ENCODE data around the gene ALG12. TPM values are rescaled to one million over a fixed set of nuclear protein-coding genes. Genes with fewer than 3 reads are reported as not detected.

ALG12 gene
- total and polyA plus RNA-seq, 2 experiments from 2014 or later = 18.7 to 23.3 TPM

DNA sequence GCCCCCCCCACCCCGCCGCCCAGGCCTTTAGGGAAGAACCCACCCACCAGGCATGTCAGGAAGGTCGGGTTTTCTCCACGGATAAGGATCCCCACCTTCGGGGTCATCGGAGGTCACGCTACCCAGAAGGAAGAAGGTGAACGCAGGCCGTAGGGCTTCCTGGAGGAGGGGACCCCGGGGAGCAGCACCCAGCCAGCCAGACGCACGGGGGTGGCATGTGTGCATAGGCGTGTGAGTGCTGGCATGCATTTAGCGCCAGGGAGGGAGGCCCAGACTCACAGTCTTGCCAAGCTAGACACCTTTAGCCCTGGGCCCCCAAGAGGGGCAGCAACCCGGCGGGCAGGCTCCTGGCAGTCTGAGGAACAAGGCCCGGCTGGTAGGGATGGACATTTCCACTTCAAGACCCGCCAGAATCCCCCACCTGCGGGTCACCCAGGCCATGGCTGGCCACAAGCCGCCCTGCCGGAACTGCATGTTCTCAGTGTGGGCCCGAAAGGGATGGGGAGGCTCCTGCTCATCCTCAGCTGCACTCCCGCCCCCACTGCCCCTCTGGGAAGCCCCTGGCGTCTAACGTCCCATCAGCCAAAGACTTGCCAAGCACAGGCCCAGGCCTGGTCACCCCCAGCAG lies 25.6 kb upstream of the ALG12 start (continued):
- TF ChIP-seq EZH2 (IDR thresholded peaks at IDR 0.05; ENCODE audit: low read depth, unreplicated experiment) = no peak
- TF ChIP-seq, protein P1, sequence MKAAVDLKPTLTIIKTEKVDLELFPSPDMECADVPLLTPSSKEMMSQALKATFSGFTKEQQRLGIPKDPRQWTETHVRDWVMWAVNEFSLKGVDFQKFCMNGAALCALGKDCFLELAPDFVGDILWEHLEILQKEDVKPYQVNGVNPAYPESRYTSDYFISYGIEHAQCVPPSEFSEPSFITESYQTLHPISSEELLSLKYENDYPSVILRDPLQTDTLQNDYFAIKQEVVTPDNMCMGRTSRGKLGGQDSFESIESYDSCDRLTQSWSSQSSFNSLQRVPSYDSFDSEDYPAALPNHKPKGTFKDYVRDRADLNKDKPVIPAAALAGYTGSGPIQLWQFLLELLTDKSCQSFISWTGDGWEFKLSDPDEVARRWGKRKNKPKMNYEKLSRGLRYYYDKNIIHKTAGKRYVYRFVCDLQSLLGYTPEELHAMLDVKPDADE (IDR thresholded peaks at IDR 0.05) = no peak
- no peak for TF ChIP-seq JUNB (IDR thresholded peaks at IDR 0.05; ENCODE audit: unreplicated experiment)
- TF ChIP-seq, protein P2, sequence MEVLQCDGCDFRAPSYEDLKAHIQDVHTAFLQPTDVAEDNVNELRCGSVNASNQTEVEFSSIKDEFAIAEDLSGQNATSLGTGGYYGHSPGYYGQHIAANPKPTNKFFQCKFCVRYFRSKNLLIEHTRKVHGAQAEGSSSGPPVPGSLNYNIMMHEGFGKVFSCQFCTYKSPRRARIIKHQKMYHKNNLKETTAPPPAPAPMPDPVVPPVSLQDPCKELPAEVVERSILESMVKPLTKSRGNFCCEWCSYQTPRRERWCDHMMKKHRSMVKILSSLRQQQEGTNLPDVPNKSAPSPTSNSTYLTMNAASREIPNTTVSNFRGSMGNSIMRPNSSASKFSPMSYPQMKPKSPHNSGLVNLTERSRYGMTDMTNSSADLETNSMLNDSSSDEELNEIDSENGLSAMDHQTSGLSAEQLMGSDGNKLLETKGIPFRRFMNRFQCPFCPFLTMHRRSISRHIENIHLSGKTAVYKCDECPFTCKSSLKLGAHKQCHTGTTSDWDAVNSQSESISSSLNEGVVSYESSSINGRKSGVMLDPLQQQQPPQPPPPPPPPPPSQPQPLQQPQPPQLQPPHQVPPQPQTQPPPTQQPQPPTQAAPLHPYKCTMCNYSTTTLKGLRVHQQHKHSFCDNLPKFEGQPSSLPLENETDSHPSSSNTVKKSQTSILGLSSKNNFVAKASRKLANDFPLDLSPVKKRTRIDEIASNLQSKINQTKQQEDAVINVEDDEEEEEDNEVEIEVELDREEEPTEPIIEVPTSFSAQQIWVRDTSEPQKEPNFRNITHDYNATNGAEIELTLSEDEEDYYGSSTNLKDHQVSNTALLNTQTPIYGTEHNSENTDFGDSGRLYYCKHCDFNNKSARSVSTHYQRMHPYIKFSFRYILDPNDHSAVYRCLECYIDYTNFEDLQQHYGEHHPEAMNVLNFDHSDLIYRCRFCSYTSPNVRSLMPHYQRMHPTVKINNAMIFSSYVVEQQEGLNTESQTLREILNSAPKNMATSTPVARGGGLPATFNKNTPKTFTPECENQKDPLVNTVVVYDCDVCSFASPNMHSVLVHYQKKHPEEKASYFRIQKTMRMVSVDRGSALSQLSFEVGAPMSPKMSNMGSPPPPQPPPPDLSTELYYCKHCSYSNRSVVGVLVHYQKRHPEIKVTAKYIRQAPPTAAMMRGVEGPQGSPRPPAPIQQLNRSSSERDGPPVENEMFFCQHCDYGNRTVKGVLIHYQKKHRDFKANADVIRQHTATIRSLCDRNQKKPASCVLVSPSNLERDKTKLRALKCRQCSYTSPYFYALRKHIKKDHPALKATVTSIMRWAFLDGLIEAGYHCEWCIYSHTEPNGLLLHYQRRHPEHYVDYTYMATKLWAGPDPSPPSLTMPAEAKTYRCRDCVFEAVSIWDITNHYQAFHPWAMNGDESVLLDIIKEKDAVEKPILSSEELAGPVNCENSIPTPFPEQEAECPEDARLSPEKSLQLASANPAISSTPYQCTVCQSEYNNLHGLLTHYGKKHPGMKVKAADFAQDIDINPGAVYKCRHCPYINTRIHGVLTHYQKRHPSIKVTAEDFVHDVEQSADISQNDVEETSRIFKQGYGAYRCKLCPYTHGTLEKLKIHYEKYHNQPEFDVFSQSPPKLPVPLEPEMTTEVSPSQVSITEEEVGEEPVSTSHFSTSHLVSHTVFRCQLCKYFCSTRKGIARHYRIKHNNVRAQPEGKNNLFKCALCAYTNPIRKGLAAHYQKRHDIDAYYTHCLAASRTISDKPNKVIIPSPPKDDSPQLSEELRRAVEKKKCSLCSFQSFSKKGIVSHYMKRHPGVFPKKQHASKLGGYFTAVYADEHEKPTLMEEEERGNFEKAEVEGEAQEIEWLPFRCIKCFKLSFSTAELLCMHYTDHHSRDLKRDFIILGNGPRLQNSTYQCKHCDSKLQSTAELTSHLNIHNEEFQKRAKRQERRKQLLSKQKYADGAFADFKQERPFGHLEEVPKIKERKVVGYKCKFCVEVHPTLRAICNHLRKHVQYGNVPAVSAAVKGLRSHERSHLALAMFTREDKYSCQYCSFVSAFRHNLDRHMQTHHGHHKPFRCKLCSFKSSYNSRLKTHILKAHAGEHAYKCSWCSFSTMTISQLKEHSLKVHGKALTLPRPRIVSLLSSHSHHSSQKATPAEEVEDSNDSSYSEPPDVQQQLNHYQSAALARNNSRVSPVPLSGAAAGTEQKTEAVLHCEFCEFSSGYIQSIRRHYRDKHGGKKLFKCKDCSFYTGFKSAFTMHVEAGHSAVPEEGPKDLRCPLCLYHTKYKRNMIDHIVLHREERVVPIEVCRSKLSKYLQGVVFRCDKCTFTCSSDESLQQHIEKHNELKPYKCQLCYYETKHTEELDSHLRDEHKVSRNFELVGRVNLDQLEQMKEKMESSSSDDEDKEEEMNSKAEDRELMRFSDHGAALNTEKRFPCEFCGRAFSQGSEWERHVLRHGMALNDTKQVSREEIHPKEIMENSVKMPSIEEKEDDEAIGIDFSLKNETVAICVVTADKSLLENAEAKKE (CRISPR knock-in tag; IDR thresholded peaks at IDR 0.05) = no peak
- no peak for TF ChIP-seq ZNF331 (CRISPR knock-in tag; IDR thresholded peaks at IDR 0.05; ENCODE audit: low read depth)
- TF ChIP-seq STAT1 (IDR thresholded peaks at IDR 0.05; ENCODE audit: unreplicated experiment) = no peak

DNA sequence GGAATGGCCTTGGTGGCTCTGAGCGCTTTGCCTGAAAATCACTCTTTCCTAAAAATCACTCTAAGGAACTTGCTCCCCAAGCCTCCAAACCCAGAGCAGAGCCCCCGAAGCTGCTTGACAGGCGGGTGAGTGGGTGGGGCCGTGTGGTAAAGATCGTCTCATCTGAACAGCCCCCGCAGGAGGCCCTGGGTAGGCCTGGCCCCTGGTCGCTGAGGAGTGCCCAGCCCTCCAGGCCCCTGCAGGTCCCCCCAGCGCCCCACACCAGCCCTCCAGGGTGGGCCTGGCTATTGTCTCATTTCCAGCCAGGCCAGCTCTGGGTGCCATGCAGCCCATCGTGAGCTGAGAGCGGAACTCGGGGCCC lies 25.1 kb upstream of the ALG12 start:
- Histone ChIP-seq H3K36me3 (ENCODE audit: insufficient read depth) (no peaks in the 10 kb centered on the region), H3K4me1 (ENCODE audit: insufficient read depth) (peaks cover 10% of the 10 kb centered on the region; the same call in 1 of the 2 replicates), H3K4me2 (no peak overlapping the region), H4K20me1 (replicated peaks; ENCODE audit: insufficient read depth) (no peaks in the 10 kb centered on the region), H3K27me3 (ENCODE audit: insufficient read depth) (no peaks in the 10 kb centered on the region), H3K27ac (ENCODE audit: low read depth) (no peak overlapping the region), H3K4me3 (no peak overlapping the region), H3F3A (replicated peaks; ENCODE audit: low read depth) (0 out of 2 replicates have a peak, but pooled peaks cover 2% of the 10 kb centered on the region), H3K9me2 (ENCODE audit: insufficient read depth) (no peaks in the 10 kb centered on the region), H2AFZ (no peak overlapping the region), H3K79me2 (replicated peaks; ENCODE audit: insufficient read depth) (no peaks in the 10 kb centered on the region)
- Mint-ChIP-seq H3K36me3 (ENCODE audit: low read depth) (peaks cover 3% of the 10 kb centered on the region; the same call in 1 of the 3 replicates), H3K9me3 (peaks cover 8% of the 10 kb centered on the region; the same call in 2 of the 3 replicates), H3K27me3 (ENCODE audit: insufficient read depth, low read depth, poor library complexity) (peaks cover 3% of the 10 kb centered on the region), H3K4me3 (no peak overlapping the region), H3K27ac (no peak overlapping the region), H3K4me1 (peaks cover 14% of the 10 kb centered on the region)
- ATAC-seq = no peak; the same call in 2 of the 3 replicates
- DNase-seq (ENCODE audit: low spot score) = no peak
- TF ChIP-seq ZNF114 (CRISPR knock-in tag; IDR thresholded peaks at IDR 0.05) = no peak
- TF ChIP-seq, protein P3, sequence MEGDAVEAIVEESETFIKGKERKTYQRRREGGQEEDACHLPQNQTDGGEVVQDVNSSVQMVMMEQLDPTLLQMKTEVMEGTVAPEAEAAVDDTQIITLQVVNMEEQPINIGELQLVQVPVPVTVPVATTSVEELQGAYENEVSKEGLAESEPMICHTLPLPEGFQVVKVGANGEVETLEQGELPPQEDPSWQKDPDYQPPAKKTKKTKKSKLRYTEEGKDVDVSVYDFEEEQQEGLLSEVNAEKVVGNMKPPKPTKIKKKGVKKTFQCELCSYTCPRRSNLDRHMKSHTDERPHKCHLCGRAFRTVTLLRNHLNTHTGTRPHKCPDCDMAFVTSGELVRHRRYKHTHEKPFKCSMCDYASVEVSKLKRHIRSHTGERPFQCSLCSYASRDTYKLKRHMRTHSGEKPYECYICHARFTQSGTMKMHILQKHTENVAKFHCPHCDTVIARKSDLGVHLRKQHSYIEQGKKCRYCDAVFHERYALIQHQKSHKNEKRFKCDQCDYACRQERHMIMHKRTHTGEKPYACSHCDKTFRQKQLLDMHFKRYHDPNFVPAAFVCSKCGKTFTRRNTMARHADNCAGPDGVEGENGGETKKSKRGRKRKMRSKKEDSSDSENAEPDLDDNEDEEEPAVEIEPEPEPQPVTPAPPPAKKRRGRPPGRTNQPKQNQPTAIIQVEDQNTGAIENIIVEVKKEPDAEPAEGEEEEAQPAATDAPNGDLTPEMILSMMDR (conservative IDR thresholded peaks at IDR 0.05; ENCODE audit: low read depth in 2 of 2) = no peak
- TF ChIP-seq ZNF331 (CRISPR knock-in tag; IDR thresholded peaks at IDR 0.05; ENCODE audit: low read depth) = no peak
- TF ChIP-seq, protein P4, sequence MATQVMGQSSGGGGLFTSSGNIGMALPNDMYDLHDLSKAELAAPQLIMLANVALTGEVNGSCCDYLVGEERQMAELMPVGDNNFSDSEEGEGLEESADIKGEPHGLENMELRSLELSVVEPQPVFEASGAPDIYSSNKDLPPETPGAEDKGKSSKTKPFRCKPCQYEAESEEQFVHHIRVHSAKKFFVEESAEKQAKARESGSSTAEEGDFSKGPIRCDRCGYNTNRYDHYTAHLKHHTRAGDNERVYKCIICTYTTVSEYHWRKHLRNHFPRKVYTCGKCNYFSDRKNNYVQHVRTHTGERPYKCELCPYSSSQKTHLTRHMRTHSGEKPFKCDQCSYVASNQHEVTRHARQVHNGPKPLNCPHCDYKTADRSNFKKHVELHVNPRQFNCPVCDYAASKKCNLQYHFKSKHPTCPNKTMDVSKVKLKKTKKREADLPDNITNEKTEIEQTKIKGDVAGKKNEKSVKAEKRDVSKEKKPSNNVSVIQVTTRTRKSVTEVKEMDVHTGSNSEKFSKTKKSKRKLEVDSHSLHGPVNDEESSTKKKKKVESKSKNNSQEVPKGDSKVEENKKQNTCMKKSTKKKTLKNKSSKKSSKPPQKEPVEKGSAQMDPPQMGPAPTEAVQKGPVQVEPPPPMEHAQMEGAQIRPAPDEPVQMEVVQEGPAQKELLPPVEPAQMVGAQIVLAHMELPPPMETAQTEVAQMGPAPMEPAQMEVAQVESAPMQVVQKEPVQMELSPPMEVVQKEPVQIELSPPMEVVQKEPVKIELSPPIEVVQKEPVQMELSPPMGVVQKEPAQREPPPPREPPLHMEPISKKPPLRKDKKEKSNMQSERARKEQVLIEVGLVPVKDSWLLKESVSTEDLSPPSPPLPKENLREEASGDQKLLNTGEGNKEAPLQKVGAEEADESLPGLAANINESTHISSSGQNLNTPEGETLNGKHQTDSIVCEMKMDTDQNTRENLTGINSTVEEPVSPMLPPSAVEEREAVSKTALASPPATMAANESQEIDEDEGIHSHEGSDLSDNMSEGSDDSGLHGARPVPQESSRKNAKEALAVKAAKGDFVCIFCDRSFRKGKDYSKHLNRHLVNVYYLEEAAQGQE (IDR thresholded peaks at IDR 0.05; ENCODE audit: unreplicated experiment) = no peak
- TF ChIP-seq EZH2phosphoT487 (IDR thresholded peaks at IDR 0.05; ENCODE audit: unreplicated experiment) = no peak
- TF ChIP-seq CREB1 (CRISPR knock-in tag; IDR thresholded peaks at IDR 0.05; ENCODE audit: low read depth) = no peak

Measured in GM23338 (cell line).